ENCODE measurements around the gene SLC6A5.

Gene SLC6A5

DNA sequence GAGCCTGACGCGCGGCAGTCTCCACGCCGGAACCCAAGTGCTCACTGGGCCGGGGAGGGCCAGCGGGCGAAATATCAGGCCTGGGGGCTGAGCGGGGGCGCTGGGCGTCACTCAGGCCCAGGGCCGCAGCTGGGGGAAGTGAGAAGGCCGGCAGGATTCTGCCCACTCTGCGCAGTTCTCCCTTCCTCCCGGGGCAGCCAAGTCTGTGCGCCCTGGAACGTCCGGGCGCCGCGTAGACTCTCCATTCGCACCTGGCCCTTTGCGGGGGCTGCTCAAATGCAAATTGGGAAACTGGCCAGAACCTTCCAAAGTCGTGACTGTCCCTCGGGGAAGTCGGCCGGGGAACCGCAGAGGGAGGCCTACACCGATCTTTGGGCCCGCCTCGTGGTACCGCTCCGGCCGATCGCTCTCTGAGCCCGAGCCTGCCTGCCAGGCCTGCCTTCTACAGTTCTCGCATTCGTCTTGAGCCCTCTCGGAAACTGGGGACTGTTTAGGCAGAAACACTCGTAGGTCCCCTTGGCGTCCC is 2.2 kb upstream of the SLC6A5 start:
- no peak overlapping the region for H3K4me2 ChIP-seq (ENCODE audit: low read length)
- no peaks in the 10 kb centered on the region for H3K27me3 ChIP-seq (ENCODE audit: insufficient read depth, low read length)
- no peaks in the 10 kb centered on the region for H3K9me2 ChIP-seq (ENCODE audit: low read depth, low read length)
- no peak for TF ChIP-seq EZH2 (IDR thresholded peaks at IDR 0.05; ENCODE audit: borderline replicate concordance, low read length)
- TF ChIP-seq, protein P1, sequence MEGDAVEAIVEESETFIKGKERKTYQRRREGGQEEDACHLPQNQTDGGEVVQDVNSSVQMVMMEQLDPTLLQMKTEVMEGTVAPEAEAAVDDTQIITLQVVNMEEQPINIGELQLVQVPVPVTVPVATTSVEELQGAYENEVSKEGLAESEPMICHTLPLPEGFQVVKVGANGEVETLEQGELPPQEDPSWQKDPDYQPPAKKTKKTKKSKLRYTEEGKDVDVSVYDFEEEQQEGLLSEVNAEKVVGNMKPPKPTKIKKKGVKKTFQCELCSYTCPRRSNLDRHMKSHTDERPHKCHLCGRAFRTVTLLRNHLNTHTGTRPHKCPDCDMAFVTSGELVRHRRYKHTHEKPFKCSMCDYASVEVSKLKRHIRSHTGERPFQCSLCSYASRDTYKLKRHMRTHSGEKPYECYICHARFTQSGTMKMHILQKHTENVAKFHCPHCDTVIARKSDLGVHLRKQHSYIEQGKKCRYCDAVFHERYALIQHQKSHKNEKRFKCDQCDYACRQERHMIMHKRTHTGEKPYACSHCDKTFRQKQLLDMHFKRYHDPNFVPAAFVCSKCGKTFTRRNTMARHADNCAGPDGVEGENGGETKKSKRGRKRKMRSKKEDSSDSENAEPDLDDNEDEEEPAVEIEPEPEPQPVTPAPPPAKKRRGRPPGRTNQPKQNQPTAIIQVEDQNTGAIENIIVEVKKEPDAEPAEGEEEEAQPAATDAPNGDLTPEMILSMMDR (IDR thresholded peaks at IDR 0.05; ENCODE audit: low read length), result no peak
- H3K9me3 ChIP-seq (ENCODE audit: low read length), result no peaks in the 10 kb centered on the region
- no peaks in the 10 kb centered on the region for H3K36me3 ChIP-seq (ENCODE audit: insufficient read depth, low read length)
- no peaks in the 10 kb centered on the region for H4K20me1 ChIP-seq (ENCODE audit: insufficient read depth, low read length)
- H3K4me1 ChIP-seq (ENCODE audit: insufficient read depth, low read length, severe bottlenecking), result no peaks in the 10 kb centered on the region
- H3K9ac ChIP-seq (ENCODE audit: low read length), result no peak overlapping the region
- no peak overlapping the region for H2AFZ ChIP-seq (ENCODE audit: low read length)
- no peaks in the 10 kb centered on the region for H3F3A ChIP-seq (ENCODE audit: insufficient read depth, low read length)
- H3K79me2 ChIP-seq (ENCODE audit: insufficient read depth, low read length), result no peaks in the 10 kb centered on the region
- no peak overlapping the region for H3K27ac ChIP-seq (ENCODE audit: low read depth, low read length, poor library complexity, severe bottlenecking)
- no peak overlapping the region for H3K4me3 ChIP-seq (ENCODE audit: low read depth, low read length, poor library complexity, severe bottlenecking)

DNA sequence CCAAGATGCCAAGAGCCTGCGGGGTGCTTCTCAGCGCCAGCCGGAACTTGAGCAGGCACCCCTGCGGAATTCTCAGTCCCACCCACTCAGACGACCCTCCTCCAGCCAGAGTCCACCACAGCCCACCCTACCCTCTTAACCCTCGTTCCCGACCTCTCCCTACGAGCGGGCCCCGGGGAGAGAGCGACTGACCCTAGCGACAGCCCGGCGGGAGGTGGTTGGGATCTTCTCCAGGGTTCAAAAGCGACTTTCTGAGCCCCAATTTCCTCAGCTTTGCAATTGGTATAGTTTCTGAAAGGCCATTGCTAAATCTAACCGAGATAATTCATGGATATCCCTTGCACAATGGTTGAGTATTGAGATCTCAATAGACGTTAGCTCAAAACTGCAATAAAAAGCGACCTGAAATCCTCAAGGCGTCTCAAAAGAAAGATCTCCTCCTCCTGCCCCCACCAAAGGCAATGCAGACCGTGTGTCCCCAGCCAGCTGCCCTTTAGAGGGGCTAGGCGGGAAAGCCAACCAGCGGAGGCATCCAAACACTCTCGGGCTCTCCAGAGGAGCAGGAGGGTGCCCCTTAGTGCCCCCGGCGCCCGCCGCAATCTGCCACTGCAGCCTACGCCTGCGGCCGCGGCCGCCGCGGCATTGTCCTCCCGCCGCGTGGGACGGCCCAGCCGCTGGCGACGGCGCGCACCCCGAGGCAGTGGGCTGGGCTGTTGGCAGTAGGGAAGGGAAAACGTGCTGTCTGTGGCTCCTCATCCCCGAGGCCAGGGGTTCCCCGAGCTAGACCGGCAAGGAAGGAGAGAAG is 1.5 kb upstream of the SLC6A5 start:
- Histone ChIP-seq H4K20me1 (ENCODE audit: insufficient read depth, low read length) (no peaks in the 10 kb centered on the region), H3K9ac (ENCODE audit: low read length) (no peak overlapping the region), H3K27me3 (ENCODE audit: insufficient read depth, low read length) (no peaks in the 10 kb centered on the region), H2AFZ (ENCODE audit: low read length) (no peak overlapping the region), H3K9me2 (ENCODE audit: low read depth, low read length) (no peaks in the 10 kb centered on the region), H3K4me2 (ENCODE audit: low read length) (no peak overlapping the region), H3K36me3 (ENCODE audit: insufficient read depth, low read length) (no peaks in the 10 kb centered on the region), H3K9me3 (ENCODE audit: low read length) (no peaks in the 10 kb centered on the region), H3F3A (ENCODE audit: insufficient read depth, low read length) (no peaks in the 10 kb centered on the region), H3K79me2 (ENCODE audit: insufficient read depth, low read length) (no peaks in the 10 kb centered on the region), H3K4me3 (ENCODE audit: low read depth, low read length, poor library complexity, severe bottlenecking) (no peak overlapping the region), H3K4me1 (ENCODE audit: insufficient read depth, low read length, severe bottlenecking) (no peaks in the 10 kb centered on the region), H3K27ac (ENCODE audit: low read depth, low read length, poor library complexity, severe bottlenecking) (no peak overlapping the region)
- TF ChIP-seq EZH2 (IDR thresholded peaks at IDR 0.05; ENCODE audit: borderline replicate concordance, low read length), result no peak
- TF ChIP-seq, protein P1 (IDR thresholded peaks at IDR 0.05; ENCODE audit: low read length), result no peak

DNA sequence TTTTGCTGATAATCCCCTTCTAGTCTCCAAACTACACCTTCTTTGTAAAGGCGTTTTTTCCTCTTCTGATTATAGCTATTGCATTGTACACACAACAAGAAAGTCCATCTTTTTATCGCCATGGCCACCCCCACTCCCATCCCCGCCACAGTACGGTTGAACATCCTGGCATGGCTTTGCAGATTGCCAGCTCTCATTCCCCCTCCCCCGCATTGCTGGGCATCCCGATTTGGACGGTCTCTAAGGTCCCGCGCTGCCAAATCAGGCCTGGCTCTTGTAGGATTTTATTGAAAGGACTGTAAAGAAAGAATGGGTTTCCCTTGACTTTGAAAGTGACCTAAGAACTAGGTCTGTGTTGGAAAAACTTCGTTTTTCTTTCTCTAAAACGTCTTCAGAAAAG is 916 bp upstream of the SLC6A5 start:
- Histone ChIP-seq H3K27ac (ENCODE audit: low read depth, low read length, poor library complexity, severe bottlenecking) (no peak overlapping the region), H3K79me2 (ENCODE audit: insufficient read depth, low read length) (no peaks in the 10 kb centered on the region), H2AFZ (ENCODE audit: low read length) (no peak overlapping the region), H3F3A (ENCODE audit: insufficient read depth, low read length) (no peaks in the 10 kb centered on the region), H3K4me3 (ENCODE audit: low read depth, low read length, poor library complexity, severe bottlenecking) (no peak overlapping the region), H3K9me2 (ENCODE audit: low read depth, low read length) (no peaks in the 10 kb centered on the region), H3K4me1 (ENCODE audit: insufficient read depth, low read length, severe bottlenecking) (no peaks in the 10 kb centered on the region), H3K36me3 (ENCODE audit: insufficient read depth, low read length) (no peaks in the 10 kb centered on the region), H3K4me2 (ENCODE audit: low read length) (no peak overlapping the region), H4K20me1 (ENCODE audit: insufficient read depth, low read length) (no peaks in the 10 kb centered on the region), H3K27me3 (ENCODE audit: insufficient read depth, low read length) (no peaks in the 10 kb centered on the region), H3K9me3 (ENCODE audit: low read length) (no peaks in the 10 kb centered on the region), H3K9ac (ENCODE audit: low read length) (no peak overlapping the region)
- TF ChIP-seq EZH2 (IDR thresholded peaks at IDR 0.05; ENCODE audit: borderline replicate concordance, low read length), result no peak

DNA sequence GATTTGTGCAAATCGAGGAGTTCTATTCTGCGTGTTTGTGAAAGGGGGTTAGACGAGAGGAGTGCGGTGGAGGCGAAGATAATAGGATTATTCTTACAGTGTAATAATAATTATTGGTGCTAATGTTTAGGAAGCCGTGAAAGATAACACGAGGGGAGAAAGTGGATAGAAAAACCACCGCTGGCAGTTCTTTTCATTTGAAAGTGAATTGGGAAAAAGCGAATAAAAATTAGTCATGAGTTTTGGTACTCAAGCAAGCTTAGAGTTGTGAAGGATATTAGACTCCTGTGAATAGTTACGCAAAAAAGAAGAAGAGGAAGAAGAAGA is 575 bp downstream of the SLC6A5 start:
- H4K20me1 ChIP-seq (ENCODE audit: insufficient read depth, low read length), result no peaks in the 10 kb centered on the region
- TF ChIP-seq, protein P1 (IDR thresholded peaks at IDR 0.05; ENCODE audit: low read length), result no peak
- TF ChIP-seq EZH2 (IDR thresholded peaks at IDR 0.05; ENCODE audit: borderline replicate concordance, low read length), result no peak
- H3K27me3 ChIP-seq (ENCODE audit: insufficient read depth, low read length), result no peaks in the 10 kb centered on the region
- H3K4me1 ChIP-seq (ENCODE audit: insufficient read depth, low read length, severe bottlenecking), result no peaks in the 10 kb centered on the region
- no peaks in the 10 kb centered on the region for H3K9me2 ChIP-seq (ENCODE audit: low read depth, low read length)
- no peaks in the 10 kb centered on the region for H3K79me2 ChIP-seq (ENCODE audit: insufficient read depth, low read length)
- no peak overlapping the region for H3K27ac ChIP-seq (ENCODE audit: low read depth, low read length, poor library complexity, severe bottlenecking)
- H3K9me3 ChIP-seq (ENCODE audit: low read length), result no peaks in the 10 kb centered on the region
- no peak overlapping the region for H3K9ac ChIP-seq (ENCODE audit: low read length)
- no peaks in the 10 kb centered on the region for H3K36me3 ChIP-seq (ENCODE audit: insufficient read depth, low read length)
- no peak overlapping the region for H2AFZ ChIP-seq (ENCODE audit: low read length)
- no peak overlapping the region for H3K4me2 ChIP-seq (ENCODE audit: low read length)
- no peaks in the 10 kb centered on the region for H3F3A ChIP-seq (ENCODE audit: insufficient read depth, low read length)
- no peak overlapping the region for H3K4me3 ChIP-seq (ENCODE audit: low read depth, low read length, poor library complexity, severe bottlenecking)

All from OCI-LY1 (cell line).